ENCODE data around the gene NISCH.

NISCH gene

DNA sequence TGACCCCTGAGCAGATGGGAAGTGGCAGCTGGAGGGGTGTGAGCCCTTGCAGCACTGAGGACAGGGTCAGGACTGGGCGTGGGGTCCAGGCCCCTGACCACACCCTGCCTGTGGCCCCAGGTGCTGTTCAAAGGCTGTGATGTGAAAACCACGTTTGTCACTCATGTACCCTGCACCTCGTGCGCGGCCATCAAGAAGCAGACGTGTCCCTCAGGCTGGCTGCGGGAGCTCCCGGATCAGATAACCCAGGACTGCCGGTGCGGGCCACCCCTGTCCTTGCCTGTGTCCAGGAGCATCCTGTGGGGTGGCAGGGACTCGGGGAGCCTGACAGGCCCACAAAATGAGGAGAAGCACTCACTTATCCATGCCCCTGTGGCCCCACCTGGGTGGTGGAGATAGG, 45.6 kb downstream of the NISCH start:
- Mint-ChIP-seq H3K4me1 (no peaks in the 10 kb centered on the region), H3K36me3 (no peaks in the 10 kb centered on the region), H3K4me3 (no peak overlapping the region), H3K9me3 (no peaks in the 10 kb centered on the region), H3K27ac (no peak overlapping the region)
- no peak for ATAC-seq
- no peak for DNase-seq (ENCODE audit: low spot score in 2 of 2)

DNA sequence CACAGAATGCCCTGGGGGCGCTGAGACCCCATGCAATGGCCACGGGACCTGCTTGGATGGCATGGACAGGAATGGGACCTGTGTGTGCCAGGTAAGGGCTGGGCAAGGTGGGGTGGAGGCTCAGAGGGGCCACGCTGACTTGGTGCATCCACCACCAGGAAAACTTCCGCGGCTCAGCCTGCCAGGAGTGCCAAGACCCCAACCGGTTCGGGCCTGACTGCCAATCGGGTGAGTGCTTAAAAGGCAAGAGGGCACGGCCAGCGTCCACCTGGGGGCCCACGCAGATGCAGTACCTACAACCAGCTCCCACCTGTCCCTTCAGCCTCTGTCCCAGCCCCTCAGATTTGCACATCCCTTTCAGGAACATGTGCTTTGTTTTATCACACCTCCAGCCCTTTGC, 46.6 kb downstream of the NISCH start:
- DNase-seq (ENCODE audit: low spot score in 2 of 2) (no peak), ATAC-seq (no peak)
- no peaks in the 10 kb centered on the region for H3K36me3 Mint-ChIP-seq
- no peak overlapping the region for H3K4me3 Mint-ChIP-seq
- H3K9me3 Mint-ChIP-seq: no peaks in the 10 kb centered on the region
- H3K27ac Mint-ChIP-seq: no peak overlapping the region
- H3K4me1 Mint-ChIP-seq: no peaks in the 10 kb centered on the region

DNA sequence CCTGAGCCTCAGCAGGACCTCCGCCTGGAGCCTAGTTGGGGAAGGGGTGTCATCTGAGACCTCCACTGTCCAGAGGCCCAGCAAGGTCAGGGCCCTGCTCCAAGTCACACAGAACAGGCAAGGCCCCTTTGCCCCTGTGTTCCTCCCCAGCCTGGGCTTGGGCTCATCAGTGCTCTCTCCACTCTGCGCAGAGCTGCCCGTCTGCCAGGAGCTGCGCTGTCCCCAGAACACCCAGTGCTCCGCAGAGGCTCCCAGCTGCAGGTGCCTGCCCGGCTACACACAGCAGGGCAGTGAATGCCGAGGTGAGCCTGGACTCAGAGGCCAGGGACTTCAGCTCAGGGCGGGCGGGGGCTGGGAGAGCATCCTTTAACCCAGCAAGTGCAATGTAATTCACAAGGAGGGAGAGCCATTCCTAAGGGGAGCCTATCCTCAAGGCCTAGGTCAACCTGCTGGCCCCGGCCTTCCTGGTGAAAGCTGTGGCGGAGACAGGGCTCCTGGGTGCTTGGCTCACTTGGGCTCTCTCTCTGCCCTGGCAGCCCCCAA, 47.5 kb downstream of the NISCH start:
- no peak overlapping the region for H3K27ac Mint-ChIP-seq
- H3K36me3 Mint-ChIP-seq: no peaks in the 10 kb centered on the region
- ATAC-seq: no peak
- no peaks in the 10 kb centered on the region for H3K4me1 Mint-ChIP-seq
- H3K4me3 Mint-ChIP-seq: no peak overlapping the region
- H3K9me3 Mint-ChIP-seq: no peaks in the 10 kb centered on the region
- no peak for DNase-seq (ENCODE audit: low spot score in 2 of 2)

DNA sequence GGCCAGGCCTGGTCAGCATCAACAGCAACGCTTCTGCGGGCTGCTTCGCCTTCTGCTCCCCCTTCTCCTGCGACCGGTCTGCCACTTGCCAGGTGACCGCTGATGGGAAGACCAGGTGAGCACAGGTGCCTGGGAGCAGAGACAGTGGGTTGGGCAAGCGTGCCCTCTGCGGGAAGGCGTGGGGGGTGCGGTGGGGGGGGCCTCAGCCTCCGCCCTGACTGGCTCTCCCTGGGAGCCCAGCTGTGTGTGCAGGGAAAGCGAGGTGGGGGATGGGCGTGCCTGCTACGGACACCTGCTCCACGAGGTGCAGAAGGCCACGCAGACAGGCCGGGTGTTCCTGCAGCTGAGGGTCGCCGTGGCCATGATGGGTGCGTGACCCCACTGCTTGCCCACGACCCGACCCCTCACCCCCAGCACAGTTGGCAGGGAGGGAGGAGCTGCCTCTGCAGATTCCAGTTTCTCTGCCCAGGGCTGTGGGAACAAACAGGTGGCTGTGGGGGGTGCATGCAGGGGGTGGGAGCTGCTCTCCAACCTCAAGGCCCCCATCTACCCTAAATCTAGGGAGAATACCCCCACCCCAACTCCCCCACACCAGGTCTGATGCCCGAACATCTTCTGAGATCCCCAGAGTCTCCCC, 48.5 kb downstream of the NISCH start:
- no peak overlapping the region for H3K4me3 Mint-ChIP-seq
- no peaks in the 10 kb centered on the region for H3K4me1 Mint-ChIP-seq
- no peak overlapping the region for H3K27ac Mint-ChIP-seq
- DNase-seq (ENCODE audit: low spot score in 2 of 2): no peak
- H3K36me3 Mint-ChIP-seq: no peaks in the 10 kb centered on the region
- H3K9me3 Mint-ChIP-seq: no peaks in the 10 kb centered on the region
- ATAC-seq: no peak

DNA sequence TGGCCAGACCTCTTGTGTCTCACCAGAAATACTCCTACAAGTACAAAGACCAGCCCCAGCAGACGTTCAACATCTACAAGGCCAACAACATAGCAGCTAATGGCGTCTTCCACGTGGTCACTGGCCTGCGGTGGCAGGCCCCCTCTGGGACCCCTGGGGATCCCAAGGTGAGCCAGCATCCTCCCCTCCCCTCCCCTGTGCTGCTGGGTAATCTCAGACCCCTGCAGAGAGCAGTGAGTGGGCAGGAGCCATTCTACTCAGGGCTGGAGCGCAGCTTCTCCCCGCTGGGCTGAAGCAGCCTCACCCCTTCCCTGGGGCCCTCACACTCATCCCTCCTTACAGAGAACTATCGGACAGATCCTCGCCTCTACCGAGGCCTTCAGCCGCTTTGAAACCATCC, 49.6 kb downstream of the NISCH start:
- H3K4me1 Mint-ChIP-seq: no peaks in the 10 kb centered on the region
- ATAC-seq: no peak
- no peaks in the 10 kb centered on the region for H3K36me3 Mint-ChIP-seq
- no peak for DNase-seq (ENCODE audit: low spot score in 2 of 2)
- no peak overlapping the region for H3K27ac Mint-ChIP-seq
- H3K4me3 Mint-ChIP-seq: no peak overlapping the region
- H3K9me3 Mint-ChIP-seq: no peaks in the 10 kb centered on the region

DNA sequence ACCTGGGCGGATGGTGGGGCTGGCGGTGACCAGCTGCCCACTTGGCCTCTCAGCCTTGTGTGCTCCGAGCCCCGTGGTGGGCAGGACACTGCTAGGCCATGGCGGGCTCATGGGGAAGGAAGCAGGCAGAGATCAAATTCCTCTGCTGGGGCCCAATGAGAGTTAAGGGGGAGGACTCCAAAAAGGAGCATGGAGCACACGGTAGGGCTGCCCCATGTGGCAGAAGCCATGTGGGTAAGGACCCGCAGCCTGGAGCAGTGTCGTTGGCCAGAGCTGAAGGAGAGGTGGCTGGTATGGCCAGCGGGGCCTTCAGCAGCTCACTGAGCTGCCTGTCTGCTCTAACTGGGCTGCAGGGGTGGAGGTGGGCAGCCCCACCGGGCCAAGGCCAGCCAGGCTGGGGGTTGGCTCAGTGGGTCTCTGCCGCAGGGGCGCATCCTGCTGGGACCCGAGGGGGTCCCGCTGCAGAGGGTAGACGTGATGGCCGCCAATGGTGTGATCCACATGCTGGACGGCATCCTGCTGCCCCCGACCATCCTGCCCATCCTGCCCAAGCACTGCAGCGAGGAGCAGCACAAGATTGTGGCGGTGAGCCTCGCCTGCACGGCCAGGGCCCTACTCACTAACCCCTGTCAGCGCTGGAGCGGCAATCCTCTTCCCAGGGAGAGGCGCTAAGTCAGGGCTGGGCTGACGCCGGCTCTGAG, 51.0 kb downstream of the NISCH start:
- Mint-ChIP-seq H3K4me3 (no peak overlapping the region), H3K36me3 (no peaks in the 10 kb centered on the region), H3K9me3 (no peaks in the 10 kb centered on the region), H3K27ac (no peak overlapping the region), H3K4me1 (no peaks in the 10 kb centered on the region)
- DNase-seq (ENCODE audit: low spot score in 2 of 2) (no peak), ATAC-seq (no peak)

DNA sequence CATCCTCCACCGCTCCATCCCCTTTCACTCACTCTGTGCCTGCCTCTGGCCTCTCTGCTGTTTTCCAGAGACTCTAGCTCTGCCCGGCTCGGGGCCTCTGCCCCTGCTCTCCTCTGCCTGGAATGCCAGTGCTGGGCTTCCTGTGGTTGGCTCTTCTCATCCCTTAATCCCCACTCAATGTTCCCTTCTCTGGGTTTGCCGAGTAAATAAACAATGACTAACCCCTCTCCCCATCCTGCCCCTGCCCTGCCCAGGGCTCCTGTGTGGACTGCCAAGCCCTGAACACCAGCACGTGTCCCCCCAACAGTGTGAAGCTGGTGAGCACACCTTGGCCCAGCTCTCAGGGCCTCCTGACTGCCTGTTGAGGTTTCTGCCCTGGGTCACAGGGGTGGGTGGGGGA, 52.0 kb downstream of the NISCH start:
- Mint-ChIP-seq H3K4me3 (no peak overlapping the region), H3K27ac (no peak overlapping the region), H3K36me3 (no peaks in the 10 kb centered on the region), H3K9me3 (no peaks in the 10 kb centered on the region), H3K4me1 (no peaks in the 10 kb centered on the region)
- DNase-seq (ENCODE audit: low spot score in 2 of 2) (no peak), ATAC-seq (no peak)

DNA sequence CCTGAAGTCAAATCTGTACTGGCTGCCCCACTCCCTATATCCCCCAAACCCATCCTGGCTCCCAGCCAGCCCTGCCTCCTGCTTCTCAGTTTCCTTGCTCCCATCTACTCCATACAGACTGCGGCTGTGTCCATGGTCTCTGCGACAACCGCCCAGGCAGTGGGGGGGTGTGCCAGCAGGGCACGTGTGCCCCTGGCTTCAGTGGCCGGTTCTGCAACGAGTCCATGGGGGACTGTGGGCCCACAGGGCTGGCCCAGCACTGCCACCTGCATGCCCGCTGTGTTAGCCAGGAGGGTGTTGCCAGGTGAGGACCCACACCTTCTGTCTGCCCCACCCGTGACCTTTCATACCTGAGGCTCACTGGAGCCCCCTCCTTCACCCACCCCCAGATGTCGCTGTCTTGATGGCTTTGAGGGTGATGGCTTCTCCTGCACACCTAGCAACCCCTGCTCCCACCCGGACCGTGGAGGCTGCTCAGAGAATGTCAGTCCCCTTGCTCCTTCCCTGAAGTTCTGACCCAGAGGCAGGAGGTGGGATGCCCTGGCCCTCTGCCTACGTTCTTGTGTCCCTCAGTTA, 54.4 kb downstream of the NISCH start:
- H3K4me1 Mint-ChIP-seq: no peaks in the 10 kb centered on the region
- no peak overlapping the region for H3K4me3 Mint-ChIP-seq
- H3K36me3 Mint-ChIP-seq: no peaks in the 10 kb centered on the region
- no peaks in the 10 kb centered on the region for H3K9me3 Mint-ChIP-seq
- ATAC-seq: no peak
- DNase-seq (ENCODE audit: low spot score in 2 of 2): no peak
- H3K27ac Mint-ChIP-seq: no peak overlapping the region

DNA sequence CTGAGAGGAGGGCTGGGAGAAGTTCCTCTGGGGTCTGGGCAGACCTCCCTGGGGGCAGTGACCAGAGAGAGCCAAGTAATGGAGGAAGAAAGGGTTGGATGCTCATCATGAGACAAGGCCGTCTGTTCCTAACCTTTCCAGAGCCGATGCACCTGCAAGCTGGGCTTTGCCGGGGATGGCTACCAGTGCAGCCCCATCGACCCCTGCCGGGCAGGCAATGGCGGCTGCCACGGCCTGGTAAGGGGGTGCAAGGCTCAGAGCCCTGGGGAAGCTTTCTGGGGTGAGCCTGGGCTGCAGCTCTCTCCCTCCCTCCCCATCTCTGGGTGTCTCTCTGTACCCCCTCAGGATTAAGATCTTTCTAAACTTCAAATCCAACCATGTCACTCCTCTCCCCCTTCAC, 56.1 kb downstream of the NISCH start:
- DNase-seq (ENCODE audit: low spot score in 2 of 2): no peak
- no peak for ATAC-seq
- H3K4me3 Mint-ChIP-seq: no peak overlapping the region
- no peaks in the 10 kb centered on the region for H3K4me1 Mint-ChIP-seq
- H3K36me3 Mint-ChIP-seq: no peaks in the 10 kb centered on the region
- no peak overlapping the region for H3K27ac Mint-ChIP-seq
- H3K9me3 Mint-ChIP-seq: no peaks in the 10 kb centered on the region

DNA sequence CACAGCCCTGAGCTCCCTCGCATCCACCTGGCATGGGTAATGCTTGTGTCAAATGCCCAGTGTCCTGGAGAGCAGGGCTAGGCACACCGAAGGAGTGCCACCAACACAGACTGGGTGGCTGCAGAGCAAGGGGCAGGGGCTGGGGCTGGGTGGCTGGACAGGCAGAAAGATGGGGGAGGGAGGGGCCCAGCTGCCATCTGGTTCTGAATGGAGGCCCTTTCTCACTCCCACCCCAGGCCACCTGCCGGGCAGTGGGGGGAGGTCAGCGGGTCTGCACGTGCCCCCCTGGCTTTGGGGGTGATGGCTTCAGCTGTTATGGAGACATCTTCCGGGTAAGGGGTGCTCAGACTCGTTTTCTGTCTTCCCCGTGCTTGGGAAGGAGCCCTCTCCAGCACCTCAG, 56.7 kb downstream of the NISCH start:
- no peak for DNase-seq (ENCODE audit: low spot score in 2 of 2)
- no peaks in the 10 kb centered on the region for H3K4me1 Mint-ChIP-seq
- no peaks in the 10 kb centered on the region for H3K36me3 Mint-ChIP-seq
- ATAC-seq: no peak
- no peak overlapping the region for H3K4me3 Mint-ChIP-seq
- no peaks in the 10 kb centered on the region for H3K9me3 Mint-ChIP-seq
- H3K27ac Mint-ChIP-seq: no peak overlapping the region

DNA sequence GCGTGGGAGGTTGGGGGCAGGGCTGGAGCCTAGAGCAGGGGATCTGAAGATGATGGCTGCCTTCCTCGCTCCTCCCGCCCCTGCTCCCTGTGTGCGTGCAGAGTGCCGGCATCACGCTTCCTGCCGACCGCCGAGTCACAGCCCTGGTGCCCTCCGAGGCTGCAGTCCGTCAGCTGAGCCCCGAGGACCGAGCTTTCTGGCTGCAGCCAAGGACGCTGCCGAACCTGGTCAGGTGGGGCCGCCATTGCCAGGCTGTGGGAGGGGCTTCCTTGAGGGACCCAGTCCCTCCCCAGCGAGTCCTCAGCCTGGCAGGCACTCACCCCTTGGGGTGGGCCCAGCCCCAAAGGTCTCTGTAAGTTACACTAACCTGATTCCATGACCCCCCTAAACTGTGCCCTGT, 57.3 kb downstream of the NISCH start:
- no peaks in the 10 kb centered on the region for H3K4me1 Mint-ChIP-seq
- DNase-seq (ENCODE audit: low spot score in 2 of 2) (no peak), ATAC-seq (no peak)
- no peak overlapping the region for H3K27ac Mint-ChIP-seq
- no peaks in the 10 kb centered on the region for H3K36me3 Mint-ChIP-seq
- H3K4me3 Mint-ChIP-seq: no peak overlapping the region
- H3K9me3 Mint-ChIP-seq: no peaks in the 10 kb centered on the region

DNA sequence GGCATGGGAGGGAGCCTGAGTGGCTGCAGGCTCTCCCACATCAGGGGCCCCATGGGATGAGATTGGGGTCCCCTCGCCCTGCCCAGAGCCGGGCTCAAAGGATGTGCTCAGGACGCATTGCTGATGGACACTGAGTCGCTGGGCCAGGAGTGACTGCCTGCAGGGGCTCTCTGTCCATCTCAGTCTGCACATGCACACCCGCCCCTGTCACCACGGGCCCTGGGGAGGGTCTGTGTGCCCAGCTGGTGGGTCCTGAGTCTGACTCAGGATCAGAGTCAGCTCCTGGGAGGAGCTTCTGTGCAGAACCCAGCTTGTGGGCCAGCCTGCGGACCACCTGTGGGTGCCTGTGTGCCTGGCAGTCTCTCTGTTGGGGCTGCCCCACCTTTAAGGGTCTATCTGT, 57.9 kb downstream of the NISCH start:
- Mint-ChIP-seq H3K9me3 (no peaks in the 10 kb centered on the region), H3K4me3 (no peak overlapping the region), H3K27ac (no peak overlapping the region), H3K4me1 (no peaks in the 10 kb centered on the region), H3K36me3 (no peaks in the 10 kb centered on the region)
- DNase-seq (ENCODE audit: low spot score in 2 of 2) (no peak), ATAC-seq (no peak)

DNA sequence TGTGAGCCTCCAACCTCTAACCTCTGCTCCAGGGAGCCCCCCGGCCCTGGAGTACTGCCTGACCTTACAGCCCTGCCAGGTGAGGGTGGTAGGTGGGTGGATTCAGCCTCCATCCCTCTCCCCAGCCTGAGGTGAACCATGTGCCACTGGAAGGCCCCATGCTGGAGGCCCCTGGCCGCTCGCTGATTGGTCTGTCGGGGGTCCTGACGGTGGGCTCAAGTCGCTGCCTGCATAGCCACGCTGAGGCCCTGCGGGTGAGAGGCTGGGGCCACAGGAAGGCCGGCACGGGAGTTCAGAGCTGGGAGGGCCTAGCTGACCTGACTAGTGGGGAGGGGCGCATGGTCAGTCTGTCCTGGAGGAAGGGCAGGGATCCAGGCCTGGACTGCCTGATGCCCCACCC, 59.2 kb downstream of the NISCH start:
- no peak overlapping the region for H3K27ac Mint-ChIP-seq
- ATAC-seq: no peak
- no peak overlapping the region for H3K4me3 Mint-ChIP-seq
- DNase-seq (ENCODE audit: low spot score in 2 of 2): no peak
- no peaks in the 10 kb centered on the region for H3K9me3 Mint-ChIP-seq
- no peaks in the 10 kb centered on the region for H3K4me1 Mint-ChIP-seq
- no peaks in the 10 kb centered on the region for H3K36me3 Mint-ChIP-seq

DNA sequence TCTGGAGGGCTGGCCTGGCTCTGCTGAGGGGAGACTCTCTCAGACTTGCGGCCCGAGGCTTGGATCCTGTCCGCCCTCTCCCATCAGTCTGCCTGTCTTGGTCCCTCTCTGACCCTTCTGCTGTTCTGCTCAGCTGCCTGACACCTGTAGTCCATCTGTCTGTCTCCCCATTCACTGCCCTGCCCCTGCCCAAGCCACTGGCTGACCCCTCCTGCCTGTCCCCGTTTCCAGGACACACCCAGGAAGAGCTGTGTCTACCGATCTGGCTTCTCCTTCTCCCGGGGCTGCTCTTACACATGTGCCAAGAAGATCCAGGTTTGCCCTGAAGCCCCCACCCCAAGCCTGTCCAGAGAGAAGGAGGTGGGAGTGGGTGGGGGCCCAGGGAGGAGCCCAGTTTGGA, 59.8 kb downstream of the NISCH start:
- H3K27ac Mint-ChIP-seq: peak overlapping the region; percentile 32

DNA sequence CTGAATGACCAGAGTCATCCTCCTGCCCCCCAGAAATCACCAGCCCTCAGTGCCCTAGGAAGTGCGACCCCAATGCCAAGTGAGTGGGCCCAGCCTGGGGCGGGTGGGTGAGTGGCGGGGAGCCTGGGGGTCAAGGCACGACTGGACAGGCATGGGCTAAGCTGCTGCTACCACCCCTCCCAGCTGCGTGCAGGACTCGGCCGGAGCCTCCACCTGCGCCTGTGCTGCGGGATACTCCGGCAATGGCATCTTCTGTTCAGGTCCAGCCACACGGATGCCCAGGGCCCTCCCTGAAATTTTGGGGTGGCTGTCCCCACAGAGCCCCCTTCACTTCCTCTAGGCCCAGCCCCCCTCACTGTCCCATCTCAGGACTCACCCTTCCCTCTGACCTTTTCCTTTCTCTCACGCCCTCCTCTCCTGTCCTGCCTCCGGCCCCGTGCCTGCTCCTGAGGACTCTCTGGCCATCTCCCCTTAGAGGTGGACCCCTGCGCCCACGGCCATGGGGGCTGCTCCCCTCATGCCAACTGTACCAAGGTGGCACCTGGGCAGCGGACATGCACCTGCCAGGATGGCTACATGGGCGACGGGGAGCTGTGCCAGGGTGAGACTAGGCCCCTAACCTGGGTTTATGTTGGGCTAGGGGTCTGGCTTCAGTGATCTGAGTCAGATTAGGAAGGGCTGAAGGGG, 61.2 kb downstream of the NISCH start:
- Mint-ChIP-seq H3K4me3 (no peak overlapping the region), H3K9me3 (no peaks in the 10 kb centered on the region), H3K27ac (no peak overlapping the region), H3K4me1 (no peaks in the 10 kb centered on the region), H3K36me3 (no peaks in the 10 kb centered on the region)
- DNase-seq (ENCODE audit: low spot score in 2 of 2) (no peak), ATAC-seq (no peak)

More for the DNA sequence above, 59.8 kb downstream of the NISCH start:
- H3K36me3 Mint-ChIP-seq: no peaks in the 10 kb centered on the region
- ATAC-seq (no peak), DNase-seq (ENCODE audit: low spot score in 2 of 2) (no peak)
- no peaks in the 10 kb centered on the region for H3K4me1 Mint-ChIP-seq
- no peaks in the 10 kb centered on the region for H3K9me3 Mint-ChIP-seq
- no peak overlapping the region for H3K4me3 Mint-ChIP-seq

Measured in stimulated activated effector memory CD8-positive, alpha-beta T cell treated with anti-CD3 and anti-CD28 coated beads, Interleukin-12 subunit alpha, Interleukin-12 subunit beta, amount 100 ng/mL, for 72 hours (primary cell).